Body of pancreas (tissue), 4 donors: ENCODE data around the gene DUSP19. TPM values are rescaled to one million over a fixed set of nuclear protein-coding genes. Genes with fewer than 3 reads are reported as not detected.

Experiments used
- ATAC-seq: fragments of 150-250 bp; one replicate; pipeline ENCODE4 v1.9.1; 2016
- DNase-seq, 4 donors: peaks; one replicate each; pipeline ENCODE4 v3.0.0-alpha.2; 2019
- H3K27ac ChIP-seq, 4 donors: fragments of 200-600 bp; sonication (generic); 1 replicate in 3 of 4; 2 replicates in 1 of 4; pipeline versions ENCODE4 v1.5.1 to v1.6.1; 2016 to 2019; ENCODE audit warnings: mild to moderate bottlenecking in 1 of 4, mixed read lengths in 1 of 4, moderate library complexity in 1 of 4
- H3K27me3 ChIP-seq, 2 donors: fragments of 200-600 bp; sonication (generic); one replicate each; pipeline ENCODE4 v1.6.0; 2016; ENCODE audit warnings: mild to moderate bottlenecking in 1 of 2
- H3K36me3 ChIP-seq, 2 donors: fragments of 200-600 bp; sonication (generic); replicated peaks in 1 of 2; 2 replicates each; pipeline ENCODE4 v1.5.1; 2016; ENCODE audit warnings: low read depth in 2 of 2; ENCODE audit not compliant: insufficient read depth in 1 of 2
- H3K4me1 ChIP-seq: fragments of 200-600 bp; sonication (generic); one replicate; pipeline ENCODE4 v1.6.0; 2016
- H3K4me3 ChIP-seq, 2 donors: fragments of 200-600 bp; sonication (generic); 1 replicate in 1 of 2; 2 replicates in 1 of 2; pipeline ENCODE4 v1.5.1; 2016 to 2019
- H3K9me3 ChIP-seq, 3 donors: fragments of 200-600 bp; sonication (generic); 1 replicate in 2 of 3; 2 replicates in 1 of 3; pipeline ENCODE4 v1.5.1; 2016
- CTCF ChIP-seq, 7 experiments: fragments of 450-650 bp in 4 of 7; fragments of 200-600 bp in 3 of 7; sonication (generic) in 3 of 7; IDR thresholded peaks; one replicate each; pipeline ENCODE4 v1.5.1; 2016 to 2019; ENCODE audit warnings: antibody characterized with exemption in 7 of 7
- POLR2A ChIP-seq, 3 donors: fragments of 450-650 bp; IDR thresholded peaks; one replicate each; pipeline ENCODE4 v1.6.1; 2016; ENCODE audit warnings: antibody characterized with exemption in 3 of 3, mild to moderate bottlenecking in 2 of 3
- WGBS, 2 donors: methylation state at CpG; one replicate each; pipeline ENCODE4 v1.1.5; 2017; 5-methylcytosine and 5-hydroxymethylcytosine counted together
- intact Hi-C: fragments of 100-400 bp; cut with DNase I; formaldehyde crosslinking; loops from one replicate; pipeline ENCODE4 v1.15.1; 2023
- total RNA-seq, 2 donors: library from RNA; depleted of rRNA; stranded (reverse); fragments of >200 nt; gene quantifications; one replicate each; pipeline ENCODE4 v1.1.0, GENCODE V29; 2016

The DUSP19 gene
- total RNA-seq, 2 donors from 2014 or later, result 1.6 to 2.0 TPM

- peak overlapping the region in 1 of 4 donors; percentile 99 for H3K27ac ChIP-seq
- peaks cover 67% of the 10 kb centered on the region for H3K4me1 ChIP-seq
- no peak overlapping the region for H3K4me3 ChIP-seq
- intact Hi-C loops, result no loop called here
- TF ChIP-seq POLR2A (IDR thresholded peaks at IDR 0.05) (no peak), CTCF (IDR thresholded peaks at IDR 0.05) (no peak)
- H3K36me3 ChIP-seq, result no peaks in the 10 kb centered on the region
- ATAC-seq (no peak), DNase-seq (no peak)
- H3K9me3 ChIP-seq, result no peaks in the 10 kb centered on the region
- no peaks in the 10 kb centered on the region for H3K27me3 ChIP-seq
- WGBS, 2 donors, result 95 to 100% methylated on average over 1 of the region's 1 CpG
Measured at GRCh38 chr2:183034806-183035205, 43.7 kb upstream of the DUSP19 start.

- Histone ChIP-seq H3K4me3 (no peak overlapping the region), H3K9me3 (no peaks in the 10 kb centered on the region), H3K27me3 (no peaks in the 10 kb centered on the region), H3K36me3 (no peaks in the 10 kb centered on the region), H3K4me1 (peaks cover 62% of the 10 kb centered on the region), H3K27ac (peak overlapping the region; percentile 11 to 99 (median 94))
- no peak for TF ChIP-seq POLR2A (IDR thresholded peaks at IDR 0.05)
- TF ChIP-seq CTCF (IDR thresholded peaks at IDR 0.05), result no peak
- intact Hi-C loops, result no loop called here
- ATAC-seq, result no peak
- no peak for DNase-seq
- WGBS, 2 donors, result 39 to 44% methylated on average over 2 of the region's 2 CpGs
Measured at GRCh38 chr2:183035298-183035953, 43.1 kb upstream of the DUSP19 start.

DNA sequence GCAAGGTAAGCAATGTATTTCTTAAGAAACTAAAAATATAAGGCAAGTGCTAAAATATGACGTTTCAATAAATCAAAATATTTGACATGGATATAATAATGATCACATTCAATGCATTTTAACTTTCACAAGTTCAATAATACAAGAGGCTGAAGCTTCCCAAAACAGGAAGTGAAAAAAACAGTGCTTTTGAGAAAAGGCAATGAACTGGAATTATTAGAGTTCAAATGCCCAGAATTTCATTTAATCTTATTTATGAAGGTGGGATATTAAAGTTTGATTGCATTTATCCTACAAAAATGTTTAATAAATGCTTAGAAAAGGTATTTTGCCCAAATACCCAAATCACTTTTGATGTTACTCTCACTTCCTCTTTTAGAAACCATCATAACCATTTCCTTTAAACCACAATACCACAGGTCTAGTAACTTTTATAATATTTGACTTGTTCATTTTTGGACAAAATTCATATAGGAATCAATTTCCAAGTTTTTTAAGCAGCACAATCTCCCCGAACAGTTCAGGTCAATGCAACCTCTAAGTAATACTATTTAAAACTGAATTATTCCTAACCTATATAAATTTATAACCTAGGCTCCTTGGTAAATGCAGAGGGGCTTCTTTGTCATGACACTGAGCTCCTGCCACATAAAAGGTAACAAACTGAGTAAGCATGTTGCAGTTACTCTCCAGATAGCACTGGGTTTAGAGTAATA lies 42.4 kb upstream of the DUSP19 start:
- Histone ChIP-seq H3K36me3 (no peaks in the 10 kb centered on the region), H3K4me3 (no peak overlapping the region), H3K27ac (peak overlapping the region; percentile 11 to 99 (median 94)), H3K4me1 (peaks cover 58% of the 10 kb centered on the region), H3K27me3 (no peaks in the 10 kb centered on the region), H3K9me3 (no peaks in the 10 kb centered on the region)
- intact Hi-C loops, result no loop called here
- ATAC-seq, result no peak
- no peak for DNase-seq
- TF ChIP-seq CTCF (IDR thresholded peaks at IDR 0.05) (no peak), POLR2A (IDR thresholded peaks at IDR 0.05) (no peak)
- WGBS, 2 donors, result 6 to 9% methylated on average over 2 of the region's 2 CpGs

DNA sequence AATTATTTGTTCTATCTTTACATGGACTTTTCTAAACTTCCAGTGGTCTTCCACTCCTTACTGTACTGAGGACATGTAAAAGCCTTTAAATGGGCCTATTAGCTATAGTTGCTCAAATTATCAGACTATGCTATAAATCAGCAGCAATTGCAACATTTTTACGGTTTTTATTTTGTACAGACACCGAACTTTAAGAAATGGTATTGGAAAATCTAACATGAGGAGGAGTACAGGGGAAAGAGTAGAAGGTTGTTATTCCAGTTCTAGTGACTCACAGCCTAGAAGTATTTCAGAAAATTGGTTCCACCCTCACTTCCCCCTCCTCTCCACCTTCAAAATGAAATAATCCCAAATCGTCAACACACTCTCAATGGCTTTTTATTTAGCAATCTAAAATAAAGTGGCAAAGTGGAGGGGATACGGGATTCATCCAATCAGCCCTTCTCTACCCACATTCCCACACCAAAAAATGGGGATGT lies 41.4 kb upstream of the DUSP19 start:
- 6% methylated on average over 4 of the region's 4 CpGs for WGBS, 2 donors
- ATAC-seq (peak; percentile 40), DNase-seq (no peak)
- no peak for TF ChIP-seq POLR2A (IDR thresholded peaks at IDR 0.05)
- H3K9me3 ChIP-seq, result no peaks in the 10 kb centered on the region
- no peaks in the 10 kb centered on the region for H3K27me3 ChIP-seq
- H3K4me1 ChIP-seq, result peaks cover 48% of the 10 kb centered on the region
- no peaks in the 10 kb centered on the region for H3K36me3 ChIP-seq
- peak overlapping the region; percentile 42 to 79 for H3K4me3 ChIP-seq
- intact Hi-C loops, result no loop called here
- H3K27ac ChIP-seq, result peak overlapping the region; percentile 91 to 99 (median 96)

DNA sequence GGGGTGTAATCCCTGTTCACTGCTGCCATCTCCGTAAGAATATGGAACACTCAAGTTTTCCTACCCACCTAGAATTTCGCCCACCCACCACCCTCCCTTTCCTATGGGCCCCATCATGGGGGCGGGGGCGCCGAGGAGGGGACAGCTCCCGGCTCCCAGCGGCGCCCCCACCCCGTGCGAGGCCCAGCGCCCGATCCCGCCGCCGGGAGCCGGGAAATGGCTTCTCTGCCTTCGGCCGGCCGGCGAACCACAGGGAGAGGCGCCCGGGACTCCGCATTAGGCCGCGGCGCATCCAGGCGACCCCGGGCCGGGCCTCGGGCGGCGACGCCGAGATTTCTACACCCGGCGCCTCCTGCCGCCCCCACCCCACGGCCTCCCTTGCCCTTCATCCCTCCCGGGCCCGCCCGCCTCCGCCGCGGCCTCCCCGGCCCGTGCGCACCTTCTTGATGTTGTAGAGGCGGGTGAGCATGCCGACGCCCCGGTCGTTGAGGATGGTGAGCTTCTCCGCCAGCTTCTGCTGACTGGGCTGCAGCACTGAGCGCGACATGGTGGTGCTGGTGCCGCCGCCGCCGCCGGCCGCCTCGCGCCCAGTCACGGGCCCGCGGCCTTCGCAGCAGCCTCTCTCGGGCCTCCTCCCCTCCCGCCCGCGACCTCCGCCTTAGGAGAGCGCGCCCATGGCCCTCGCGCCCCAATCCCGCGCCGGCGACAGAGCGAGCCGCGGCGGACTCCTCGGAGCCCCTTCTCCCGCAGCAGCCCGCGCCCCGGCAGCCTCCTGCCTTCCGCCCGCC lies 40.8 kb upstream of the DUSP19 start:
- 0 to 2% methylated on average over 34 to 85 of the region's 91 CpGs for WGBS, 2 donors
- no peaks in the 10 kb centered on the region for H3K36me3 ChIP-seq

More for the DNA sequence above, 40.8 kb upstream of the DUSP19 start:
- DNase-seq (peak in 1 of 4 donors; percentile 58), ATAC-seq (peak; percentile 56)
- Histone ChIP-seq H3K4me3 (peak overlapping the region; percentile 42 to 79), H3K9me3 (no peaks in the 10 kb centered on the region), H3K27ac (peak overlapping the region; percentile 91 to 99 (median 96)), H3K4me1 (peaks cover 41% of the 10 kb centered on the region), H3K27me3 (no peaks in the 10 kb centered on the region)
- intact Hi-C loops, result no loop called here
- no peak for TF ChIP-seq CTCF (IDR thresholded peaks at IDR 0.05)
